ENCODE data around the gene ASZ1.

ASZ1 gene

DNA sequence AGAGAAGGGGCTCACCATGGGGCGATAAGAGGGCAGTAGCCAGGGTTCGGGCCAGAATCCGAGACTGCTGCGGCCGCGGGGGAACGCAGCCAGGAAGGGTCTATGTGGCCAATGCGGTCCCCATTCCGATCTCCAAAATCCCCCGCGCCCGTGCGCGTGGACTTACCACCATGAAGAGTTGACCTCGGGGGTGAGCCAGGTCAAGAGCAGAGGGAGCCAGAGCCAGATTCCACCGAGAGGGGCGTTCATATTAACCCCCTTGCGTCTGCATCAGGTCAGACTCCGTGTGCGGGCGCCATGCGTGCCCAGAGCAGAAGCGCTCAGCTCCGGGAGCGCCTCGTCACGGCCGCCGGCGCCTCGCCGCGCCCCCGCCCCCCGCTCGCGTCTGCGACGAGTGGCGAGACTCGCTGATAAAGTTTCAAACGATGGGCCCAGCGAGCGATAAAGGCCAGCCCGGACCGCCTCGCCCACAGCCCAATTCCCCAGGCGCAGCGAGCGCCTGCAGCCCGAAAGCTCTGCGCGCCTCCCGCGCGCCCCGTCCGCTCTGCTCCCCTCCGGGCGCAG lies 104.5 kb downstream of the ASZ1 start, which contains the start of gene WNT2:
TSS of gene WNT2 (minus strand) at position 318 of the 564 bp plus-strand sequence. CDS start at position 249, 69 bp downstream.
- H3K27me3 ChIP-seq (ENCODE audit: control insufficient read depth, low read length): peaks cover 19% of the 10 kb centered on the region
- H3K4me2 ChIP-seq (ENCODE audit: low read length): no peak within 1 kb of the TSS

DNA sequence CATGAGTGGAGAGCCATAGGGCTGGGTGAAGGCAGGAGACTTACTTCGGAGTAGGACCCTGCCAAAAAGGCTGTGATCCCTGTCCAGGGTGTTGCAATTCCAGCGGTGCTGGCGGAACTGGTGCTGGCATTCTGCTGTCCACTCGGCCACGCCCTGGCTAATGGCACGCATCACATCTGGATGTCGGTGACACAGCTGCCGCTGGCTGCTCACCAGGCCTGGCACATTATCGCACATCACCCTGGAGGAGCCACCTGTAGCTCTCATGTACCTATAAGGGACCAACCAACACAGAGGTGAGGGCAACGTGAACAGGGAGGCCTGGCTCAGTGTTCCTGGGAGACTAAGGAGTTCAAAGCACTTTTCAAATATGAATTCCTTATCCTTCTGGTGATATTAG lies 106.8 kb downstream of the ASZ1 start:
- H3K36me3 ChIP-seq (ENCODE audit: control insufficient read depth, low read length): no peaks in the 10 kb centered on the region
- no peaks in the 10 kb centered on the region for H3K79me2 ChIP-seq (ENCODE audit: control insufficient read depth, low read length)
- H3K4me1 ChIP-seq (ENCODE audit: control insufficient read depth, low read length): no peaks in the 10 kb centered on the region
- TF ChIP-seq, protein P1, sequence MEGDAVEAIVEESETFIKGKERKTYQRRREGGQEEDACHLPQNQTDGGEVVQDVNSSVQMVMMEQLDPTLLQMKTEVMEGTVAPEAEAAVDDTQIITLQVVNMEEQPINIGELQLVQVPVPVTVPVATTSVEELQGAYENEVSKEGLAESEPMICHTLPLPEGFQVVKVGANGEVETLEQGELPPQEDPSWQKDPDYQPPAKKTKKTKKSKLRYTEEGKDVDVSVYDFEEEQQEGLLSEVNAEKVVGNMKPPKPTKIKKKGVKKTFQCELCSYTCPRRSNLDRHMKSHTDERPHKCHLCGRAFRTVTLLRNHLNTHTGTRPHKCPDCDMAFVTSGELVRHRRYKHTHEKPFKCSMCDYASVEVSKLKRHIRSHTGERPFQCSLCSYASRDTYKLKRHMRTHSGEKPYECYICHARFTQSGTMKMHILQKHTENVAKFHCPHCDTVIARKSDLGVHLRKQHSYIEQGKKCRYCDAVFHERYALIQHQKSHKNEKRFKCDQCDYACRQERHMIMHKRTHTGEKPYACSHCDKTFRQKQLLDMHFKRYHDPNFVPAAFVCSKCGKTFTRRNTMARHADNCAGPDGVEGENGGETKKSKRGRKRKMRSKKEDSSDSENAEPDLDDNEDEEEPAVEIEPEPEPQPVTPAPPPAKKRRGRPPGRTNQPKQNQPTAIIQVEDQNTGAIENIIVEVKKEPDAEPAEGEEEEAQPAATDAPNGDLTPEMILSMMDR (IDR thresholded peaks at IDR 0.05; ENCODE audit: low read depth, low read length, poor library complexity, severe bottlenecking): no peak
- TF ChIP-seq EZH2phosphoT487 (IDR thresholded peaks at IDR 0.05; ENCODE audit: borderline replicate concordance, low read length): no peak
- H3K4me3 ChIP-seq (ENCODE audit: low read length): no peak overlapping the region
- peaks cover 20% of the 10 kb centered on the region; the same call in 1 of the 2 replicates for H3K9me3 ChIP-seq (ENCODE audit: control insufficient read depth, insufficient read depth, low read length)
- H3F3A ChIP-seq (ENCODE audit: control insufficient read depth, insufficient read depth): no peaks in the 10 kb centered on the region
- no peaks in the 10 kb centered on the region for H3K9me2 ChIP-seq (replicated peaks; ENCODE audit: control insufficient read depth, low read length)
- no peak overlapping the region for H3K27ac ChIP-seq (ENCODE audit: low read depth, low read length)
- H3K4me2 ChIP-seq (ENCODE audit: low read length): no peak overlapping the region
- H4K20me1 ChIP-seq (ENCODE audit: control insufficient read depth, insufficient read depth, low read depth, low read length): no peaks in the 10 kb centered on the region
- peaks cover 19% of the 10 kb centered on the region for H3K27me3 ChIP-seq (ENCODE audit: control insufficient read depth, low read length)

More for the DNA sequence above, 104.5 kb downstream of the ASZ1 start, which contains the start of gene WNT2:
- Histone ChIP-seq H3F3A (ENCODE audit: control insufficient read depth, insufficient read depth) (no peaks in the 10 kb centered on the region), H3K9me2 (replicated peaks; ENCODE audit: control insufficient read depth, low read length) (no peaks in the 10 kb centered on the region), H3K79me2 (ENCODE audit: control insufficient read depth, low read length) (no peaks in the 10 kb centered on the region), H3K27ac (ENCODE audit: low read depth, low read length) (no peak within 1 kb of the TSS), H3K4me3 (ENCODE audit: low read length) (no peak within 1 kb of the TSS), H3K36me3 (ENCODE audit: control insufficient read depth, low read length) (no peaks in the 10 kb centered on the region), H3K9me3 (ENCODE audit: control insufficient read depth, insufficient read depth, low read length) (peaks cover 20% of the 10 kb centered on the region; the same call in 1 of the 2 replicates), H3K4me1 (ENCODE audit: control insufficient read depth, low read length) (no peaks in the 10 kb centered on the region), H4K20me1 (ENCODE audit: control insufficient read depth, insufficient read depth, low read depth, low read length) (no peaks in the 10 kb centered on the region)
- TF ChIP-seq, protein P1 (IDR thresholded peaks at IDR 0.05; ENCODE audit: low read depth, low read length, poor library complexity, severe bottlenecking): no peak
- TF ChIP-seq EZH2phosphoT487 (IDR thresholded peaks at IDR 0.05; ENCODE audit: borderline replicate concordance, low read length): no peak

DNA sequence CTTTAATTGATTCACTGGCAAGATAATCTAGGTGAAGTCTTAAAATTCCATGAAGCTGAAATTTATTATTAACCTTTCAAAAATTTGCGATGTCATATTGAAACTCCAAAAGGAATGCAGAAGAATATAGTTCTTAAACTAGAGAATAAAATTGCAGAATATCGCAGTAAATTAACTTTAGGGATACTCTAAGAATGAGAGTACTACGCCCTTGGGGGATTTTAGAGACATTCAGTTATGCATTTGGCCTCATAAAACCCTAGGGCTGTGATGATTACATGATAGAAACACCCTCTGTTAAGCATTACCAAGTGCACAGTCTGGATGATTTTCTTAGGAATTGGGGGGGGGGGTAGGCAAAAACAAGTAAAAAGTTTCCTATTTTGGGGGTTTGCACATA lies 108.1 kb downstream of the ASZ1 start:
- Histone ChIP-seq H3F3A (ENCODE audit: control insufficient read depth, insufficient read depth) (no peaks in the 10 kb centered on the region), H3K79me2 (ENCODE audit: control insufficient read depth, low read length) (no peaks in the 10 kb centered on the region), H3K9me3 (ENCODE audit: control insufficient read depth, insufficient read depth, low read length) (peaks cover 17% of the 10 kb centered on the region; the same call in 1 of the 2 replicates), H3K27me3 (ENCODE audit: control insufficient read depth, low read length) (peaks cover 16% of the 10 kb centered on the region), H3K4me3 (ENCODE audit: low read length) (no peak overlapping the region), H3K27ac (ENCODE audit: low read depth, low read length) (no peak overlapping the region), H3K36me3 (ENCODE audit: control insufficient read depth, low read length) (no peaks in the 10 kb centered on the region), H3K9me2 (replicated peaks; ENCODE audit: control insufficient read depth, low read length) (no peaks in the 10 kb centered on the region), H3K4me1 (ENCODE audit: control insufficient read depth, low read length) (no peaks in the 10 kb centered on the region), H4K20me1 (ENCODE audit: control insufficient read depth, insufficient read depth, low read depth, low read length) (no peaks in the 10 kb centered on the region), H3K4me2 (ENCODE audit: low read length) (no peak overlapping the region)
- TF ChIP-seq EZH2phosphoT487 (IDR thresholded peaks at IDR 0.05; ENCODE audit: borderline replicate concordance, low read length): no peak
- TF ChIP-seq, protein P1 (IDR thresholded peaks at IDR 0.05; ENCODE audit: low read depth, low read length, poor library complexity, severe bottlenecking): no peak
